ENCODE data around the gene VASP.

DNA sequence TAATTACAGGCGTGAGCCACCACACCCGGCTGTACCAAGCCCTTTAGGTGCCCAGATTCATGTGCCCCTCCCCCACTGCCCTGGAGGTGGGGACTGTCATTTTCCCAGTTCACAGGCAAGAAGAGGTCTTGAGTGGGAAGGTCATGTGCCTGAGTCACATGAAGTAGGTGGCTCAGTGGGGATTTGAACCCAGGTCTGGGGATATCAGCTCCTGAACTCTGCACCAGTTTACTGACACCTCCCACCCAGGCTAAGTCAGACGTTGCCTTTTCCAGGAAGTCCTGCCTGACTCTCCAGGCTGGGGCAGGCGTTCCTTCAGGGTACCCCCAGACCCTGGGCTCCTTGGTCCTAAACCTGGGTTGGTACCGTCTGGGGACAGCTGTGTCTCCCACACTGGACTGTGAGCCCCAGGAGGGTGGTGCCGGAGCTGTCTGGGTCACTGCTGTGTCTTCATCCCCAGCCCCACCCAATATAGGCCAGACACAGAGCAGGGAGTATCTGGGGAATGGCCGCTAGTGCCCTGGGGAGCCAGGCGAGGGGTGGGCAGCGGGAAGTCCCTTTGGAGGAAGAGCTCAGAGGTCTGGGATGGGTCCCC is 8.6 kb downstream of the VASP start:
- TF ChIP-seq BACH2 (CRISPR knock-in tag; IDR thresholded peaks at IDR 0.05; ENCODE audit: borderline replicate concordance) (no peak), ZC3H10 (CRISPR knock-in tag; IDR thresholded peaks at IDR 0.05) (no peak), GLIS3 (CRISPR knock-in tag; IDR thresholded peaks at IDR 0.05) (no peak), ESRRG (CRISPR knock-in tag; IDR thresholded peaks at IDR 0.05) (no peak), CSDC2 (CRISPR knock-in tag; IDR thresholded peaks at IDR 0.05) (no peak), TOX (CRISPR knock-in tag; IDR thresholded peaks at IDR 0.05; ENCODE audit: borderline replicate concordance) (no peak), ISL1 (CRISPR knock-in tag; IDR thresholded peaks at IDR 0.05) (no peak), SNAI2 (CRISPR knock-in tag; IDR thresholded peaks at IDR 0.05) (no peak), ZFP30 (CRISPR knock-in tag; IDR thresholded peaks at IDR 0.05) (no peak)
- TF ChIP-seq, protein P1, sequence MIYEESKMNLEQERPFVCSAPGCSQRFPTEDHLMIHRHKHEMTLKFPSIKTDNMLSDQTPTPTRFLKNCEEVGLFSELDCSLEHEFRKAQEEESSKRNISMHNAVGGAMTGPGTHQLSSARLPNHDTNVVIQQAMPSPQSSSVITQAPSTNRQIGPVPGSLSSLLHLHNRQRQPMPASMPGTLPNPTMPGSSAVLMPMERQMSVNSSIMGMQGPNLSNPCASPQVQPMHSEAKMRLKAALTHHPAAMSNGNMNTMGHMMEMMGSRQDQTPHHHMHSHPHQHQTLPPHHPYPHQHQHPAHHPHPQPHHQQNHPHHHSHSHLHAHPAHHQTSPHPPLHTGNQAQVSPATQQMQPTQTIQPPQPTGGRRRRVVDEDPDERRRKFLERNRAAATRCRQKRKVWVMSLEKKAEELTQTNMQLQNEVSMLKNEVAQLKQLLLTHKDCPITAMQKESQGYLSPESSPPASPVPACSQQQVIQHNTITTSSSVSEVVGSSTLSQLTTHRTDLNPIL (CRISPR knock-in tag; IDR thresholded peaks at IDR 0.05; ENCODE audit: low read depth): no peak
- TF ChIP-seq, protein P2, sequence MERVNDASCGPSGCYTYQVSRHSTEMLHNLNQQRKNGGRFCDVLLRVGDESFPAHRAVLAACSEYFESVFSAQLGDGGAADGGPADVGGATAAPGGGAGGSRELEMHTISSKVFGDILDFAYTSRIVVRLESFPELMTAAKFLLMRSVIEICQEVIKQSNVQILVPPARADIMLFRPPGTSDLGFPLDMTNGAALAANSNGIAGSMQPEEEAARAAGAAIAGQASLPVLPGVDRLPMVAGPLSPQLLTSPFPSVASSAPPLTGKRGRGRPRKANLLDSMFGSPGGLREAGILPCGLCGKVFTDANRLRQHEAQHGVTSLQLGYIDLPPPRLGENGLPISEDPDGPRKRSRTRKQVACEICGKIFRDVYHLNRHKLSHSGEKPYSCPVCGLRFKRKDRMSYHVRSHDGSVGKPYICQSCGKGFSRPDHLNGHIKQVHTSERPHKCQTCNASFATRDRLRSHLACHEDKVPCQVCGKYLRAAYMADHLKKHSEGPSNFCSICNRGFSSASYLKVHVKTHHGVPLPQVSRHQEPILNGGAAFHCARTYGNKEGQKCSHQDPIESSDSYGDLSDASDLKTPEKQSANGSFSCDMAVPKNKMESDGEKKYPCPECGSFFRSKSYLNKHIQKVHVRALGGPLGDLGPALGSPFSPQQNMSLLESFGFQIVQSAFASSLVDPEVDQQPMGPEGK (CRISPR knock-in tag; IDR thresholded peaks at IDR 0.05; ENCODE audit: borderline replicate concordance): no peak

Data from SK-N-SH treated with all-trans-retinoic acid at 6 μM for 48 hours (cell line).